A673 (cell line): ENCODE data around the gene HMOX1. TPM values are rescaled to one million over a fixed set of nuclear protein-coding genes. Genes with fewer than 3 reads are reported as not detected.

Experiments
- BruUV-seq: library from RNA; stranded (reverse); fragments of 400-500 nt; replicated peaks from 2 replicates; lab custom pipeline; 2021; lab: Mats Ljungman, UMichigan
- CTCF ChIA-PET: fragments of 300-600 bp; sonication (Branson Sonifier 250); formaldehyde crosslinking; loops from one replicate; lab custom pipeline; 2022; ENCODE audit warnings: antibody characterized with exemption; lab: Charles Lee
- POLR2A ChIA-PET: fragments of 300-600 bp; sonication (Branson Sonifier 250); formaldehyde crosslinking; loops from one replicate; lab custom pipeline; 2022; ENCODE audit warnings: antibody characterized with exemption; ENCODE audit not compliant: low non-redundant PET; lab: Charles Lee
- DNase-seq: peaks from one replicate; pipeline ENCODE4 v3.0.0-alpha.2; 2015; ENCODE audit warnings: low spot score
- H3K27ac ChIP-seq: fragments of 200-600 bp; sonication (generic); 2 replicates; pipeline ENCODE4 v1.5.1; 2016; ENCODE audit warnings: mixed run types, low read depth, mild to moderate bottlenecking, mixed read lengths, antibody characterized with exemption, low read length; ENCODE audit not compliant: poor library complexity, severe bottlenecking
- H3K27me3 ChIP-seq: fragments of 200-600 bp; sonication (generic); replicated peaks from 2 replicates; pipeline ENCODE4 v1.6.1; 2017; ENCODE audit warnings: mixed run types, low read depth, mild to moderate bottlenecking, mixed read lengths, antibody characterized with exemption, low read length; ENCODE audit not compliant: insufficient read depth, poor library complexity
- H3K36me3 ChIP-seq: fragments of 200-600 bp; sonication (generic); 2 replicates; pipeline ENCODE4 v1.6.1; 2016; ENCODE audit warnings: mixed run types, mild to moderate bottlenecking, mixed read lengths, antibody characterized with exemption, low read length; ENCODE audit not compliant: insufficient read depth, poor library complexity, severe bottlenecking
- H3K4me1 ChIP-seq: fragments of 200-600 bp; sonication (generic); 2 replicates; pipeline ENCODE4 v1.6.1; 2017; ENCODE audit warnings: mixed run types, mild to moderate bottlenecking, mixed read lengths, antibody characterized with exemption, low read length; ENCODE audit not compliant: insufficient read depth, poor library complexity, severe bottlenecking
- H3K4me3 ChIP-seq: fragments of 200-600 bp; sonication (generic); 2 replicates; pipeline ENCODE4 v1.5.1; 2016; ENCODE audit warnings: low read depth, mixed run types, mild to moderate bottlenecking, mixed read lengths, low read length; ENCODE audit not compliant: poor library complexity, severe bottlenecking
- H3K9me3 ChIP-seq: fragments of 200-600 bp; sonication (generic); 2 replicates; pipeline ENCODE4 v1.6.1; 2016; ENCODE audit warnings: mixed run types, low read depth, mild to moderate bottlenecking, mixed read lengths, antibody characterized with exemption, low read length; ENCODE audit not compliant: poor library complexity, severe bottlenecking
- CTCF ChIP-seq: fragments of 300-800, 200-600 bp; sonication (generic); conservative IDR thresholded peaks from 2 replicates; pipeline ENCODE4 v1.5.1; 2017; ENCODE audit warnings: low read depth, mild to moderate bottlenecking, antibody characterized with exemption, low read length, moderate library complexity, mixed read lengths
- EZH2 ChIP-seq: fragments of 200-600 bp; sonication (generic); IDR thresholded peaks from 2 replicates; pipeline ENCODE4 v1.6.1; 2017; ENCODE audit warnings: borderline replicate concordance, low read depth, mild to moderate bottlenecking, mixed read lengths, antibody characterized with exemption, low read length; ENCODE audit not compliant: poor library complexity, severe bottlenecking
- intact Hi-C: fragments of 100-400 bp; cut with micrococcal nuclease; formaldehyde crosslinking; loops from one replicate; pipeline ENCODE4 v1.10.0; 2022; ENCODE audit not compliant: unreplicated experiment
- total RNA-seq: library from RNA; stranded (reverse); gene quantifications from 2 replicates; pipeline ENCODE4 v1.2.3, GENCODE V29; 2021

The HMOX1 gene
- total RNA-seq, 1 experiment from 2014 or later: 2.5 TPM

GRCh38 chr22:35392357-35392756 lies 11.5 kb downstream of the HMOX1 start:
- Histone ChIP-seq H3K9me3 (no peaks in the 10 kb centered on the region), H3K36me3 (no peaks in the 10 kb centered on the region), H3K4me1 (no peaks in the 10 kb centered on the region), H3K4me3 (no peak overlapping the region), H3K27ac (no peak overlapping the region), H3K27me3 (no peaks in the 10 kb centered on the region)
- DNase-seq: no peak
- TF ChIP-seq CTCF: no peak
- TF ChIP-seq EZH2: no peak
- CTCF ChIA-PET: interaction anchor here (0.6 kb wide), 1 partner anchor 14 kb away, joined by 5 read pairs; no protein-coding TSS in a partner anchor
- POLR2A ChIA-PET: no interaction called here
- intact Hi-C loops: no loop called here
- no TSS peak for BruUV-seq

- Histone ChIP-seq H3K9me3 (no peaks in the 10 kb centered on the region), H3K4me1 (no peaks in the 10 kb centered on the region), H3K27ac (no peak overlapping the region), H3K27me3 (no peaks in the 10 kb centered on the region), H3K36me3 (no peaks in the 10 kb centered on the region), H3K4me3 (no peak overlapping the region)
- no TSS peak for BruUV-seq
- no peak for DNase-seq
- POLR2A ChIA-PET: no interaction called here
- intact Hi-C loops: no loop called here
- TF ChIP-seq CTCF: no peak
- no peak for TF ChIP-seq EZH2
- CTCF ChIA-PET: no interaction called here
Observed at GRCh38 chr22:35393116-35394010, 12.5 kb downstream of the HMOX1 start.

GRCh38 chr22:35394011-35394312 lies 13.1 kb downstream of the HMOX1 start:
- BruUV-seq: no TSS peak
- no peak for TF ChIP-seq EZH2
- TF ChIP-seq CTCF: no peak
- Histone ChIP-seq H3K9me3 (no peaks in the 10 kb centered on the region), H3K27me3 (no peaks in the 10 kb centered on the region), H3K36me3 (no peaks in the 10 kb centered on the region), H3K4me3 (no peak overlapping the region), H3K27ac (no peak overlapping the region), H3K4me1 (no peaks in the 10 kb centered on the region)
- intact Hi-C loops: no loop called here
- CTCF ChIA-PET: no interaction called here
- POLR2A ChIA-PET: no interaction called here
- no peak for DNase-seq
